ENCODE measurements around the gene MYO15A.

Gene MYO15A

DNA sequence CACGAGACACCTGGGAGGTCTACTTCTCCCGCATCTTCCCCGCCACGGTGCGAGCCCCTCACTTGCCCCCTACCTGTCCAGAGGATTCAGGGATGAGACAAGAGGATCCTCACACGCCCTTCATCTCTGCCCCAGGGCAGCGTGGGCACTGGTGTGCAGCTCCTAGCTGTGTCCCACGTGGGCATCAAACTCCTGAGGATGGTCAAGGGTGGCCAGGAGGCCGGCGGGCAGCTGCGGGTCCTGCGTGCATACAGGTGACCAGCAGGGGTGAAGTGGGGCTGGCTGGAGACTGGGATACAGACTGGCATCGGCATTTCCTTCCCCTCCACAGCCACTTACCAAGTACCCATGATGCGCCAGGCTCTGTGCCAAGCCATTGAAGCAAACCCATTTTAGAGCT is 46.6 kb downstream of the MYO15A start:
- Mint-ChIP-seq H3K9me3 (no peaks in the 10 kb centered on the region), H3K27ac (no peak overlapping the region), H3K27me3 (no peaks in the 10 kb centered on the region), H3K4me3 (no peak overlapping the region), H3K36me3 (no peaks in the 10 kb centered on the region), H3K4me1 (peaks cover 49% of the 10 kb centered on the region)
- no peak for ATAC-seq

DNA sequence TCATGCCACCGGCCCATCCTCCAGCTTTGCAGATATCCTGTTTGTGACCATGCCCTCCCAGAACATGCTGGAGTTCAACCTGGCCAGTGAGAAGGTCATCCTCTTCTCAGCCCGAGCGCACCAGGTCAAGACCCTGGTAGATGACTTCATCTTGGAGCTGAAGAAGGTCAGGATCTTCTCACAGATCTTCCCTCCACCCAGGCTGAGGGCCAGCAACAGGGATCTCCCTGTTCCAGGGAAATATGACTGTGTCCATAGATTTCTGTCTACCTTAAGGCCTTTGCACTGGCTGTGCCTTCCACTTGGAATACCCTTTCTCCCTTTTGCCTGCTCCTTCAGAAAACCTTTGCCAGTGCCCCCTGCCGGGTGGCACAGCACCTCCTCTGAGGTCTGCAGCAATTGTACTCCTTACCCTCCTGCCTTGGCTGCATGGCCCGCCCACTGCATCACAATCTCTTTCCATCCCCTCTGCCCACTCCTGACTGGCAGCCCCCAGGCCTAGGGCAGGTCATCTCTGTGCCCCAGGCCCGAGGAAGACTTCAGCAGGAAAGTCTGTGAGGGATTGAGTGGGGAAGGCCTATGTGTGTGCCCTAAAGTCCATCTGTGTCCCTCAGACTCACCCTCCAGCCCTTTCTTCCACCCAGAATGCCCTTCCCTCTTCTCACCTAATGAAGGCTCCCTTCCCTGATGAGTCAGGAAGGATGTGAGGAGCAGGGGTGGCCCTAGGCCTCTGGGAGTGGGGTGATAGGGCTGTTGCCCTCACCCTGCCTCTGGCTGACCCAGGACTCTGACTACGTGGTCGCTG is 47.8 kb downstream of the MYO15A start:
- Mint-ChIP-seq H3K9me3 (no peaks in the 10 kb centered on the region), H3K4me3 (no peak overlapping the region), H3K4me1 (peaks cover 59% of the 10 kb centered on the region), H3K27ac (peak overlapping the region; percentile 48), H3K27me3 (no peaks in the 10 kb centered on the region), H3K36me3 (no peaks in the 10 kb centered on the region)
- ATAC-seq: no peak

DNA sequence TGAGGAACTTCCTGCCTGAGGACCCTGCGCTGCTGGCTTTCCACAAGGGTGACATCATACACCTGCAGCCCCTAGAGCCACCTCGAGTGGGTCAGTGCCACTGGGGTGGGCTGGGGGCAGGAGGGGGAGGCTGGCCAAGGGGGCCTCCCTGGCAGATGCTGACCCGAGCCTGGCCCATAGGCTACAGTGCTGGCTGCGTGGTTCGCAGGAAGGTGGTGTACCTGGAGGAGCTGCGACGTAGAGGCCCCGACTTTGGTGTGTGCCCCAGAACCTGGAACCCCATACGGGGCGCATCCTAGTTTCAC is 48.4 kb downstream of the MYO15A start:
- peak overlapping the region; percentile 48 for H3K27ac Mint-ChIP-seq
- H3K4me3 Mint-ChIP-seq: no peak overlapping the region
- H3K27me3 Mint-ChIP-seq: no peaks in the 10 kb centered on the region
- H3K4me1 Mint-ChIP-seq: peaks cover 65% of the 10 kb centered on the region
- H3K9me3 Mint-ChIP-seq: no peaks in the 10 kb centered on the region
- no peak for ATAC-seq
- no peaks in the 10 kb centered on the region for H3K36me3 Mint-ChIP-seq

DNA sequence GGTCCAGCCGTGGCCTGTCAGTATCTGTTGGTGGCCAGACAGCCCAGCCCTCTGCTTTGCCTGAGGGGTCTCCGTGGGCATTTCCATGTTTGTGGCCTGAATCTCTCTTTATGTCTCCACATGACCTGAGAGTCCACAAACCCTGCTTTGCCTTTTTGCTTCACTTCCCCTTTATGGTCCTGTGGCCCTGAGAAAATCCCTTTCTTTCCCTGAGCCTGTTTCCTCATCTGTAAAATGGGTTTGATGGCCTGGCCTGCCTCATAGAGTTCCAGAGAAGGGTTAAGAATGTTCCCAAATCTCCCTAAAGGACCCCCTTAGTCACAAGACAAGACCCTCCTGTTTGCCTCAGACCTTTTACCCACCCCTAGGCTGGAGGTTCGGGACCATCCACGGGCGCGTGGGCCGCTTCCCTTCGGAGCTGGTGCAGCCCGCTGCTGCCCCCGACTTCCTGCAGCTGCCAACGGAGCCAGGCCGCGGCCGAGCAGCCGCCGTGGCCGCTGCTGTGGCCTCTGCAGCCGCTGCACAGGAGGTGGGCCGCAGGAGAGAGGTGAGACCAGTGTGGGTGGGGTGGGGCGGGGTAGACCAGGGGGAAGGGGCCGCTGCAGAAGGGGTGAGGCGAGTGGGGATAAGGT is 48.9 kb downstream of the MYO15A start:
- peak overlapping the region; percentile 92 for H3K27ac Mint-ChIP-seq
- peak overlapping the region; percentile 88 for H3K4me3 Mint-ChIP-seq
- H3K27me3 Mint-ChIP-seq: no peaks in the 10 kb centered on the region

DNA sequence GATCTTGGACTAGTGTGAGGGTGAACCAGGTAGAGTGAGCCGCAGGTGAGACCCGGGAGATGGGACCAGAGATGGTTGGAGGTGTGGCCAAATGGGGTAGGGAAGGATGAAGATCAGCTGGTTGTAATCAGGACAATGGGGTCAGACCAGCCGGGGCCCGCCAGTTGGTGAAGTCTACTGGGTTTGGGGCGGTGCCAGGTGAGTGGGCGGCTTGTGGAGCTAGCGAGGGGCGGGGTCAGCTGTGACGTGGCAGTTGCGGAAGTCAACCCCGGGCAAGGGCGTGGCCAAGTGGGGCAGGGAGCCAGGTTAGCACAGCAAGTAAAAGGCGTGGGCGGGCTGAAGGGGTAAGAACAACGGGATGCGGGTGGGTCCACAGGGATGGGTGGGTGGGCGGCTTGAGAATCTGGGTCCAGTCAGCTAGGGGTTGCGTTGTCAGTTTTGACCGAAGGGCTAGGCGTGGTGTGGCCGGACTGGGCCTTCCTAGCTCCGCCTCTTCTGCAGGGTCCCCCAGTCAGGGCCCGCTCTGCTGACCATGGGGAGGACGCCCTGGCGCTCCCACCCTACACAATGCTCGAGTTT is 49.6 kb downstream of the MYO15A start:
- ATAC-seq: peak; percentile 84
- no peaks in the 10 kb centered on the region for H3K36me3 Mint-ChIP-seq
- no peaks in the 10 kb centered on the region for H3K9me3 Mint-ChIP-seq

More for the DNA sequence above, 48.9 kb downstream of the MYO15A start:
- Mint-ChIP-seq H3K4me1 (peaks cover 64% of the 10 kb centered on the region), H3K36me3 (no peaks in the 10 kb centered on the region), H3K9me3 (no peaks in the 10 kb centered on the region)
- ATAC-seq: no peak

DNA sequence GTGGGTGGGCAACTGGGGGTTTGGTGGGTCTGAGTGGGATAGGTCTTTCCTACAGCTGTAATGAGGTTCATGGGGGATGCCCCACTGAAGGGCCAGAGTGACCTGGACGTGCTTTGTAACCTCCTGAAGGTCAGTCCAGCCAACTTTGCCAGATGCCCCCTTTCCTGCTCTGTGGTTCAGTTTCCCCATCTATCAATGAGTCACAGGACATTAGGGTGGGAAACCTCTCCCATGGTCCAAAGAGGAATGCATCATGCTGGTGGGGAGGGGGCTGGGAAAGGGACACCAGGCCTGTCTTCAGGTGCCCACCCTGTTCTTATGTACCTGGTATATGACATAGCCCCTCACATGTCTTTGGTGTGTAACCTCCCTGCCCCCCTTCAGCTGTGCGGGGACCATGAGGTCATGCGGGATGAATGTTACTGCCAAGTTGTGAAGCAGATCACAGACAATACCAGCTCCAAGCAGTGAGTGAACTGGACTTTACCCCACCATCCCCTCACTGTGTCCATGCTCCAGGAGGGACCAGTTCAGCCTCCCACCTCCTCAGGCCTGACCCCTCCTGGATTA is 51.1 kb downstream of the MYO15A start:
- Mint-ChIP-seq H3K36me3 (no peaks in the 10 kb centered on the region), H3K27me3 (no peaks in the 10 kb centered on the region), H3K9me3 (no peaks in the 10 kb centered on the region), H3K4me1 (peaks cover 46% of the 10 kb centered on the region), H3K4me3 (no peak overlapping the region), H3K27ac (peak overlapping the region; percentile 92)
- no peak for ATAC-seq

More for the DNA sequence above, 49.6 kb downstream of the MYO15A start:
- Mint-ChIP-seq H3K4me1 (peaks cover 59% of the 10 kb centered on the region), H3K4me3 (peak overlapping the region; percentile 88), H3K27ac (peak overlapping the region; percentile 92), H3K27me3 (no peaks in the 10 kb centered on the region)

DNA sequence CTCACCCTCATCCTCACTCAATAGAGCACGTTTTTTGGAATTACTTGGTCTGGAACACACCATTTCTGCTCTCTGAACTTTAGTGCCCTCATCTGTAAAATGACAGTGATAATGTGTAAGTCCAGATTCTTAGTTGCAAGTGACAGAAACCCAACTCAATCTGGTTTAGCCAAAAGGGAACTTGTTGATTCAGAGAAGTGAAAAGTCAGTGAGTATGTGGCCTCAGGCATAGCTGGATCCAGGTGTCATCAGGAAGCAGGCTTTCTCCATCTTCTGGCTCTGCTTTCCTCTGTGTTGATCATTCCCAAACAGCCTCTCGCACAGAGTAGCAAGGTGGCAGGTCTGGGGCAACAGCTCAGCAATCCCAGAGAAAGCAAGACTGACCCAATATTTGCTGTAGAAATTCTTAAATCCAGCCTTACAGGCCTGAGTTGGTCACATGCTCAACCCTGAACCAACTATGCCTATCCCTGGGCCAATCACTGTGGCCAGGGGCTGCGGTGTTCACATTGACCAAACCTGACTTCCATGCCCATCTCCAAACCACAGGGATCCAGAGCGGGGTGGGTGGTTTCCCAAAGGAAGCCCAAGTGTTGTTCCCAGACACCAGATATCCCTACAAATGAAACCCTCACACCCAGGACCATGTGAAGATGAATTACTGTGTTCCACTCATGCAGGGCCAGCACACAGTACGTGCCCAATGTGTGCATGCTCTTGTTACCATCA is 51.7 kb downstream of the MYO15A start:
- H3K27me3 Mint-ChIP-seq: no peaks in the 10 kb centered on the region
- peak overlapping the region; percentile 34 for H3K27ac Mint-ChIP-seq
- H3K4me1 Mint-ChIP-seq: peaks cover 46% of the 10 kb centered on the region
- no peaks in the 10 kb centered on the region for H3K36me3 Mint-ChIP-seq
- no peak overlapping the region for H3K4me3 Mint-ChIP-seq
- ATAC-seq: no peak
- no peaks in the 10 kb centered on the region for H3K9me3 Mint-ChIP-seq

DNA sequence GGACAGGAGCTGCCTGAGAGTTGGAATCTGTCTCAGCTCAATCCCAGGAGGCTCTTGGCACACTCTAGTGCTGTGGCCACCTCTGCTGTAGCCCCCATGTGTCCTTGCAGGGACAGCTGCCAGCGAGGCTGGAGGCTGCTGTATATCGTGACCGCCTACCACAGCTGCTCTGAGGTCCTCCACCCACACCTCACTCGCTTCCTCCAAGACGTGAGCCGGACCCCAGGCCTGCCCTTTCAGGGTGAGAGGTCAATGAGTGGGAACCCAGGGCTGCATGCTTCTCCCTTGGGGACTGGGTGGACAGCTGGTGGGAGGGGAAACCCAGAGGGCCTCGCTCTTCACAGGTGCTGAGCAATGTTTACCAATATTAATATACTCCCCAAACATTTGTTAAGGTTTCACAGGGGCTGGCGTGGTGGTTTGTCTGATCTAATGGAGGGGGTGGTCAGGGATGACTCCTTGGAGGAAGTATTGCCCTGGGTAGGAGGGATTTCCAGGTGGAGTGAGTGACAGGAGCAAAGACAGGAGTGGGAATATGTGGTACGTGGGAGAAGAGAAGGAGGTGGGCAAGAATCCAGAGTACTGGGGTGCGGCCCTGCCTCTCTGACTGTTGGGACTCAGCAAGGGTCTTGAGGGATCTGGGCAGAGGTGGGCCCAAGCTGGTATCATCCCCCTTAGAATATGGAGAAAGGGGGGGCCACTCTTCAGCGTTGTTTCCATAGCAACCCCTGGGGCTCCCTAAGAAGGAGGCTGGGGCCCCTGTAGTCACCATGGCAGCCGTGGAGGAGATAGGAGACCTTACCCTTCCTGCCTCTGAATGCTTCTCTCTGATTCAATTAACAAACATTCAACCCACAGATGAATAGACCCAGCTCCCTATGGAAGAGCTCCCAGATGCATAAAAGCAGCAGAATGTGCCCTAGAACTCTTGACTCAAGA is 52.9 kb downstream of the MYO15A start:
- no peaks in the 10 kb centered on the region for H3K27me3 Mint-ChIP-seq
- H3K9me3 Mint-ChIP-seq: no peaks in the 10 kb centered on the region
- H3K27ac Mint-ChIP-seq: peak overlapping the region; percentile 34
- H3K4me1 Mint-ChIP-seq: peaks cover 44% of the 10 kb centered on the region
- peak; percentile 54 for ATAC-seq
- H3K36me3 Mint-ChIP-seq: no peaks in the 10 kb centered on the region
- peak overlapping the region; percentile 7 for H3K4me3 Mint-ChIP-seq

DNA sequence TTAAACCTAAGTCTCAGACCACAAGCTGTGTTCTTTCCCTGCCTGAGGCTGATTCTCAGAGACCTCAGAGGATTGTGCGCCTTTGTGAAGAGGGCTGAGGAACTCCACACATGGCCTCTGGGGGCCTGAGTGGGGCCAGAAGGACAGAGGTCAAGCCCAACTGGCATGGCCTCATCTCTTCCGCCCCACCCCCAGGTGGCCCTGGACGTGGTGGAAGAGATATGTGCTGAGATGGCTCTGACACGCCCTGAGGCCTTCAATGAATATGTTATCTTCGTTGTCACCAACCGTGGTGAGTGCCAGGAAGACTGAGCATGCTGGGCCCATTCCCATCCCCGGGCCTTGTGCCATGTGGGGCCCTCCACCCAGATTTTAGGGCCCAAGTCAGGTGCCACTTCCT is 55.0 kb downstream of the MYO15A start:
- no peak overlapping the region for H3K27ac Mint-ChIP-seq
- no peaks in the 10 kb centered on the region for H3K27me3 Mint-ChIP-seq
- H3K4me3 Mint-ChIP-seq: no peak overlapping the region
- H3K4me1 Mint-ChIP-seq: peaks cover 27% of the 10 kb centered on the region
- no peak for ATAC-seq
- H3K36me3 Mint-ChIP-seq: no peaks in the 10 kb centered on the region
- no peaks in the 10 kb centered on the region for H3K9me3 Mint-ChIP-seq

DNA sequence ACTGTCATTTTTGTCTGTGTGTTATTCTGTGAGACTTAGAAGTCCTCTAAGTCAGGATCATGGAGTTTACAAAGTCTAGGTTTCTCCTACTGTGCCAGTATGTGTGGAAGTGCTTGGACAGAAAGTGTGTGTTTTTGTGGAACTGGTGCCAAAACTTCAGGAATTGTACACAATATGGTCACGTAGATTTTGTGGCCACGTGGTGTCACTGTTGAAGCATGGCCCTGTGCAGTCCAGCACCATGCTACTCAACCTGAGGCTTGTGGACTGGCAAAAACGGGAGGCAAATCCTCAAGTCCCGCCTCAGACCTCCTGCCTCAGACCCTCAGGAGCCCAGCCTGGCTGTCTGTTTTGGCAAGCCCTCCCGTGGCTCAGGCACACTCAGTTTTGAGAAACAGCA is 58.3 kb downstream of the MYO15A start:
- H3K27me3 Mint-ChIP-seq: no peaks in the 10 kb centered on the region
- H3K4me3 Mint-ChIP-seq: no peak overlapping the region
- H3K4me1 Mint-ChIP-seq: peaks cover 1% of the 10 kb centered on the region
- H3K36me3 Mint-ChIP-seq: no peaks in the 10 kb centered on the region
- no peak overlapping the region for H3K27ac Mint-ChIP-seq
- no peaks in the 10 kb centered on the region for H3K9me3 Mint-ChIP-seq
- no peak for ATAC-seq

DNA sequence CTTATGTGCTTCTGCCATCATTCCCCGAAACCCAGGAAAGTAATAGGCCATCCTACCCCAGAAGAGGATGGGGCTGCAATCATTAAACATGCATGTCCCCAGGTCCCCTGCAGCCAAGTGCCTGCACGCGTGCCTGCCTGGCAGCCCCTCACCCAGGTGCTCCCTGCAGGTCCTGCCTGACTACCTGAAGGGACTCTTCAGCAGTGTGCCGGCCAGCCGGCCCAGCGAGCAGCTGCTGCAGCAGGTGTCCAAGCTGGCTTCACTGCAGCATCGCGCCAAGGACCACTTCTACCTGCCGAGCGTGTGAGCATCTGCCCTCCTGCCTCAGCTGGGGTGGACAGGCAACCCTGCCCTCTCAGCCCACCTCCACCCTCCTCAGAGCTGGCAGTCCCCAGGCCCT is 58.9 kb downstream of the MYO15A start:
- ATAC-seq: no peak

DNA sequence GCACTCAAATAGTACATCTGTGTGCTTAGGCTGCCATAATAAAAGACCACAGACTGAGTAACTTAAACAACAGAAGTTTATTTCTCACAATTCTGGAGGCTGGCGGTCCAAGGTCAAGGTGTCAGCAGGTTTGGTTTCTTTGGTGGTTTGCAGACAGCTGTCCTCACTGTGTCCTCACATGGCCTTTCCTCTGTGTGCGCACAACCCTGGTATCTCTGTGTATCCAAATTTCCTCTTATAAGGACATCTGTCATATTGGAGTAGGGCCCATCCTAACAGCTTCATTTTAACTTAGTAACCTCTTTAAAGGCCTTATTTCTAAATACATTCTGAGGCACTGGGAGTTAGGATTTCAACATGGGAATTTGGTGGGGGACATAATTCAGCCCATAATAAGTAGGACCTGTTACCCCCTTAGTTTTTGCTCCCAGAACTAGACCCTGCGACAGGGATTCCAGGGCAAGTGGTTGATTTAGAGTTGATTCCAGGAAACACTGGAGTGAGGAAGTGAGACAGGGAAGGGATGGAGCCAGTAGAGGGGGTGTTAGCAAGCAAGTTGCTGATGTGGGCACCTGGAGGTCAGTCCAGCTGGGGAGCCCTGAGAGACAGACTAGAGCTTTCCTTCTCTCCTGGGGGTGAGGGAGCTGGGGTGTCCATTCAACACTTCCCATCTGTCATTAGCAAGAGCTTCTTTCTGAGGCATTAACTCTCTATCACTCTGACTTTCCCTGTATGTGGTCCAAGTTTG is 64.1 kb downstream of the MYO15A start:
- no peak for ATAC-seq
- Mint-ChIP-seq H3K27me3 (no peaks in the 10 kb centered on the region), H3K4me1 (peaks cover 7% of the 10 kb centered on the region), H3K36me3 (no peaks in the 10 kb centered on the region), H3K9me3 (no peaks in the 10 kb centered on the region), H3K4me3 (no peak overlapping the region), H3K27ac (no peak overlapping the region)

More for the DNA sequence above, 58.9 kb downstream of the MYO15A start:
- no peaks in the 10 kb centered on the region for H3K36me3 Mint-ChIP-seq
- no peak overlapping the region for H3K4me3 Mint-ChIP-seq
- no peaks in the 10 kb centered on the region for H3K27me3 Mint-ChIP-seq
- no peaks in the 10 kb centered on the region for H3K4me1 Mint-ChIP-seq
- no peak overlapping the region for H3K27ac Mint-ChIP-seq
- no peaks in the 10 kb centered on the region for H3K9me3 Mint-ChIP-seq

DNA sequence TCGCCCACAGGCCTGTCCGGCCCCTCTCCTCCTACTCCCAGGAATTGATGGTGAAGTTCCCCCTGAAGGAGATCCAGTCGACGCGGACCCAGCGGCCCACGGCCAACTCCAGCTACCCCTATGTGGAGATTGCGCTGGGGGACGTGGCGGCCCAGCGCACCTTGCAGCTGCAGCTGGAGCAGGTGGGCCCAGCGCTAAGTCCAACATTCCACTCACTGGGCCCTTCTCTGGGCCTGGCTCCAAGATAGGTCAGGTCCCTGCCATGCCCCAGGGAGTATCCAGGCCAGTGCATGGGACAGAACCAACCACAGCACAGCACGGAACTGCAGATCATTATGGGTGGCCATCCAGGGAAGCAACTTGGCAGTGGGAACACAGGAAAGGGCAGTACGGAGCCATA is 65.2 kb downstream of the MYO15A start:
- Mint-ChIP-seq H3K4me3 (no peak overlapping the region), H3K4me1 (peaks cover 7% of the 10 kb centered on the region), H3K9me3 (no peaks in the 10 kb centered on the region), H3K27me3 (no peaks in the 10 kb centered on the region), H3K27ac (no peak overlapping the region), H3K36me3 (no peaks in the 10 kb centered on the region)
- no peak for ATAC-seq

DNA sequence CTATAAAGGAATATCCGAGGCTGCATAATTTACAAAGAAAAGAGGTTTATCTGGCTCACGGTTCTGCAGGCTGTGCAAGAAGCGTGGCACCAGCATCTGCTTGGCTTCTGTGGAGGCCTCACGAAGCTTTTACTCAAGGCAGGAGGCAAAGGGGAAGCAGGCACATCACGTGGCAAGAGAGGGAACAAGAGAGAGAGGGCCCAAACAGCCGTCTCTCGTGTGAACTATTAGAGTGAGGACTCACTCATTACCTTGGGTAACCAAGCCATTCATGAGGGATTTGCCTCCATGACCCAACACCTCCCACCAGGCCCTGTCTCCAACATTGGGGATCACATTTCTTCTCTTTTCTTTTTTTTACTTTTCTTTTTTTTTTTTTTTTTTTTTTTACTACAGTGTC is 67.6 kb downstream of the MYO15A start:
- peak; percentile 71 for ATAC-seq
- peak overlapping the region; percentile 56 for H3K27ac Mint-ChIP-seq
- no peaks in the 10 kb centered on the region for H3K9me3 Mint-ChIP-seq
- H3K36me3 Mint-ChIP-seq: no peaks in the 10 kb centered on the region
- H3K4me3 Mint-ChIP-seq: no peak overlapping the region
- peaks cover 7% of the 10 kb centered on the region for H3K4me1 Mint-ChIP-seq
- H3K27me3 Mint-ChIP-seq: no peaks in the 10 kb centered on the region

Data from stimulated activated memory B cell treated with anti-CD40 and anti-IgM and Interleukin-4, amounts not matched to agents 10 μg/mL and 1 μg/mL and 100 μg/mL, for 72 hours (primary cell).